IMR-90 (cell line): ENCODE results near the gene NIBAN1. TPM values are rescaled to one million over a fixed set of nuclear protein-coding genes. Genes with fewer than 3 reads are reported as not detected.

Experiments used
- ATAC-seq: fragments of 200-7000 bp; cut with Tn5 transposase; 2 replicates; pipeline ENCODE4 v1.9.1; 2020; ENCODE audit warnings: low read depth, mild to moderate bottlenecking, moderate library complexity
- BruUV-seq: library from RNA; stranded (reverse); fragments of 400-500 nt; replicated peaks from 2 replicates; lab custom pipeline; 2021; lab: Mats Ljungman, UMichigan
- CTCF ChIA-PET: fragments of 300-600 bp; formaldehyde crosslinking; extraction: SDS; loops from one replicate; lab custom pipeline; 2021; ENCODE audit warnings: antibody characterized with exemption; lab: Yijun Ruan, JAX
- POLR2A ChIA-PET: fragments of 300-600 bp; sonication (Branson Sonifier 250); formaldehyde crosslinking; loops from one replicate; lab custom pipeline; 2022; ENCODE audit warnings: antibody characterized with exemption; ENCODE audit not compliant: unreplicated experiment; lab: Charles Lee
- DNase-seq: peaks from one replicate; pipeline ENCODE4 v3.0.0; 2013
- H2AFZ ChIP-seq: replicated peaks from 2 replicates; pipeline ENCODE3; 2013; ENCODE audit warnings: low read length, mild to moderate bottlenecking; ENCODE audit not compliant: poor library complexity
- H2AK5ac ChIP-seq: 2 replicates; pipeline ENCODE4 v1.6.1; 2013; ENCODE audit warnings: low read depth, low read length, inconsistent platforms
- H2AK9ac ChIP-seq: replicated peaks from 2 replicates; pipeline ENCODE3; 2013; ENCODE audit warnings: mild to moderate bottlenecking, low read depth, low read length, moderate library complexity; ENCODE audit not compliant: poor library complexity
- H2BK120ac ChIP-seq: 2 replicates; pipeline ENCODE4 v1.6.1; 2013; ENCODE audit warnings: low read depth, low read length, inconsistent platforms
- H2BK15ac ChIP-seq: 3 replicates; pipeline ENCODE4 v1.6.1; 2013; ENCODE audit warnings: low read depth, low read length, inconsistent platforms
- H2BK20ac ChIP-seq: 2 replicates; pipeline ENCODE4 v1.6.1; 2013; ENCODE audit warnings: low read depth, mild to moderate bottlenecking, inconsistent platforms, low read length, moderate library complexity
- H2BK5ac ChIP-seq: 2 replicates; pipeline ENCODE4 v1.6.1; 2013; ENCODE audit warnings: mild to moderate bottlenecking, low read depth, low read length, inconsistent platforms; ENCODE audit not compliant: poor library complexity, severe bottlenecking
- H3K14ac ChIP-seq: replicated peaks from 2 replicates; pipeline ENCODE4 v1.6.1; 2013; ENCODE audit warnings: low read depth, low read length, inconsistent platforms
- H3K18ac ChIP-seq: 2 replicates; pipeline ENCODE4 v1.6.1; 2013; ENCODE audit warnings: low read depth, low read length, control low read depth
- H3K23ac ChIP-seq: 2 replicates; pipeline ENCODE4 v1.6.1; 2013; ENCODE audit warnings: low read depth, low read length, inconsistent platforms
- H3K27ac ChIP-seq: 2 replicates; pipeline ENCODE4 v1.5.1; 2013; ENCODE audit warnings: mild to moderate bottlenecking, control low read depth, low read length; ENCODE audit not compliant: insufficient read depth
- H3K27me3 ChIP-seq: 2 replicates; pipeline ENCODE4 v1.6.1; 2013; ENCODE audit warnings: low read length; ENCODE audit not compliant: control insufficient read depth, insufficient read depth
- H3K36me3 ChIP-seq: 2 replicates; pipeline ENCODE4 v1.6.1; 2013; ENCODE audit warnings: low read length, mixed read lengths; ENCODE audit not compliant: control insufficient read depth, insufficient read depth
- H3K4ac ChIP-seq: 2 replicates; pipeline ENCODE4 v1.6.1; 2013; ENCODE audit warnings: low read depth, low read length, inconsistent platforms
- H3K4me1 ChIP-seq: 2 replicates; pipeline ENCODE4 v1.6.1; 2013; ENCODE audit warnings: low read length, mixed read lengths; ENCODE audit not compliant: control insufficient read depth, insufficient read depth
- H3K4me2 ChIP-seq: 2 replicates; pipeline ENCODE4 v1.6.1; 2013; ENCODE audit warnings: low read depth, mild to moderate bottlenecking, control low read depth, low read length, moderate library complexity
- H3K4me3 ChIP-seq: 2 replicates; pipeline ENCODE4 v1.5.1; 2013; ENCODE audit warnings: low read depth, mild to moderate bottlenecking, control low read depth, low read length, moderate library complexity; ENCODE audit not compliant: insufficient read depth
- H3K56ac ChIP-seq: 2 replicates; pipeline ENCODE4 v1.6.1; 2013; ENCODE audit warnings: low read length, inconsistent platforms; ENCODE audit not compliant: insufficient read depth; ENCODE audit errors: extremely low read depth
- H3K79me1 ChIP-seq, 2 experiments: 2 replicates each; pipeline ENCODE4 v1.6.1; 2013; ENCODE audit warnings: low read length in 2 of 2, inconsistent platforms in 1 of 2, low read depth in 1 of 2
- H3K9ac ChIP-seq: 2 replicates; pipeline ENCODE4 v1.6.1; 2013; ENCODE audit warnings: low read depth, low read length, control low read depth
- H3K9me1 ChIP-seq: 2 replicates; pipeline ENCODE4 v1.6.1; 2013; ENCODE audit warnings: low read length, inconsistent platforms; ENCODE audit not compliant: insufficient read depth
- H3K9me3 ChIP-seq: 2 replicates; pipeline ENCODE4 v1.6.1; 2013; ENCODE audit warnings: low read length; ENCODE audit not compliant: control insufficient read depth, insufficient read depth
- H4K20me1 ChIP-seq: 2 replicates; pipeline ENCODE4 v1.6.1; 2013; ENCODE audit warnings: low read length, inconsistent platforms; ENCODE audit not compliant: insufficient read depth
- H4K5ac ChIP-seq: 2 replicates; pipeline ENCODE4 v1.6.1; 2013; ENCODE audit warnings: mild to moderate bottlenecking, low read depth, low read length, control low read depth
- H4K8ac ChIP-seq, 2 experiments: 2 replicates each; pipeline ENCODE4 v1.6.1; 2013; ENCODE audit warnings: low read depth in 2 of 2, low read length in 2 of 2, control low read depth in 1 of 2, inconsistent platforms in 1 of 2
- H4K91ac ChIP-seq: 2 replicates; pipeline ENCODE4 v1.6.1; 2013; ENCODE audit warnings: low read depth, low read length, inconsistent platforms; ENCODE audit not compliant: insufficient read depth
- CEBPB ChIP-seq: IDR thresholded peaks from 2 replicates; pipeline ENCODE4 v1.6.1; 2012; ENCODE audit warnings: low read depth, low read length, improper control_type of control experiment
- MAFK ChIP-seq: IDR thresholded peaks from 2 replicates; pipeline ENCODE4 v1.6.1; 2012; ENCODE audit warnings: low read depth, low read length, improper control_type of control experiment
- MXI1 ChIP-seq: IDR thresholded peaks from 2 replicates; pipeline ENCODE4 v1.6.1; 2012; ENCODE audit warnings: low read depth, mild to moderate bottlenecking, low read length, moderate library complexity, borderline replicate concordance
- RFX5 ChIP-seq: IDR thresholded peaks from 2 replicates; pipeline ENCODE4 v1.8.0; 2012; ENCODE audit warnings: low read depth, mild to moderate bottlenecking, low read length, moderate library complexity
- SMC3 ChIP-seq: fragments of 150-350 bp; IDR thresholded peaks from 2 replicates; pipeline ENCODE4 v1.6.1; 2016; ENCODE audit warnings: low read depth, mild to moderate bottlenecking, antibody characterized with exemption, low read length, moderate library complexity
- WGBS, 2 experiments: methylation state at CpG; one replicate each; pipeline versions ENCODE4 v1.1.5 to v1.1.7; 2013; ENCODE audit warnings: missing lambda C conversion rate in 2 of 2; ENCODE audit not compliant: insufficient read length in 1 of 2; ENCODE audit errors: extremely low coverage in 2 of 2; 5-methylcytosine and 5-hydroxymethylcytosine counted together
- dilution Hi-C: fragments of 300-500 bp; cut with HindIII; formaldehyde crosslinking; loops from one replicate; pipeline ENCODE4 v1.14.3; 2018; ENCODE audit warnings: low sequenced_read_pairs; ENCODE audit not compliant: unreplicated experiment
- in situ Hi-C: fragments of 300-500 bp; cut with MboI; formaldehyde crosslinking; loops from 3 replicates; pipeline ENCODE4 v1.14.3; 2019; ENCODE audit warnings: low sequenced_read_pairs, inconsistent platforms, mixed read lengths
- intact Hi-C: fragments of 100-400 bp; cut with micrococcal nuclease; formaldehyde crosslinking; loops from 2 replicates; pipeline ENCODE4 v1.10.0; 2022
- polyA plus RNA-seq, 3 experiments: library from polyadenylated mRNA; depleted of rRNA; stranded (reverse); fragments of >200 nt; gene quantifications; 2 replicates each; pipeline ENCODE4 v1.2.3, GENCODE V29; 2012; ENCODE audit warnings: low replicate concordance in 1 of 3
- total RNA-seq: library from RNA; depleted of rRNA; stranded (reverse); fragments of >200 nt; gene quantifications from 2 replicates; pipeline ENCODE4 v1.2.3, GENCODE V29; 2012

Gene NIBAN1
- total and polyA plus RNA-seq, 2 of the 4 experiments (the other 2 are of a cell fraction): 4.0 to 10.0 TPM

- no peak overlapping the region for H3K4me3 ChIP-seq
- no peak overlapping the region for H3K18ac ChIP-seq
- H3K4ac ChIP-seq: no peak overlapping the region; the same call in 1 of the 2 replicates
- H4K20me1 ChIP-seq: no peaks in the 10 kb centered on the region
- no peak overlapping the region for H3K14ac ChIP-seq
- peaks cover 16% of the 10 kb centered on the region for H3K9me1 ChIP-seq
- no peak overlapping the region for H3K4me2 ChIP-seq
- no peak overlapping the region for H2BK5ac ChIP-seq
- H3K4me1 ChIP-seq: peaks cover 2% of the 10 kb centered on the region; the same call in 1 of the 2 replicates
- ATAC-seq (no peak), DNase-seq (no peak)
- no peak overlapping the region for H4K8ac ChIP-seq
- peaks cover 0 to 32% of the 10 kb centered on the region in 2 experiments; a peak in 3 of 4 replicates for H3K79me1 ChIP-seq
- no peak overlapping the region for H3K27ac ChIP-seq
- POLR2A ChIA-PET: no interaction called here
- intact Hi-C loops: no loop called here
- no peak overlapping the region for H3K9ac ChIP-seq
- no peak overlapping the region for H2BK15ac ChIP-seq
- H3K36me3 ChIP-seq: no peaks in the 10 kb centered on the region
- no peak overlapping the region for H3K23ac ChIP-seq
- BruUV-seq: no TSS peak
- H3K56ac ChIP-seq: no peak overlapping the region
- CTCF ChIA-PET: interaction anchor here (0.6 kb wide), 1 partner anchor 86 kb away, joined by 4 read pairs; no protein-coding TSS in a partner anchor
- H4K5ac ChIP-seq: no peak overlapping the region
- no peak overlapping the region for H2AFZ ChIP-seq
- no peak overlapping the region for H2AK5ac ChIP-seq
- H3K9me3 ChIP-seq: no peaks in the 10 kb centered on the region
- dilution Hi-C loops: no loop called here
- H2BK20ac ChIP-seq: no peak overlapping the region
- TF ChIP-seq MAFK (no peak), RFX5 (no peak), CEBPB (no peak), MXI1 (no peak), SMC3 (no peak)
- in situ Hi-C loops: no loop called here
- H4K91ac ChIP-seq: no peak overlapping the region
- H3K27me3 ChIP-seq: no peaks in the 10 kb centered on the region
- H2BK120ac ChIP-seq: no peak overlapping the region
- no CpG with 5 or more reads among the region's 4 CpGs for WGBS, 2 experiments
- no peak overlapping the region for H2AK9ac ChIP-seq
These were observed 44.1 kb downstream of the NIBAN1 start for GRCh38 chr1:184930232-184930631.
